Pons (tissue), 1 donor: Measurements from ENCODE around the gene RRAS.

Source experiments
- DNase-seq: peaks from one replicate; pipeline ENCODE4 v3.0.0-alpha.2; 2016; ENCODE audit warnings: low spot score

Gene RRAS

GRCh38 chr19:49594993-49595818 is 44.7 kb downstream of the RRAS start:
- no peak for DNase-seq

GRCh38 chr19:49594157-49594992 is 45.6 kb downstream of the RRAS start:
- no peak for DNase-seq

GRCh38 chr19:49593233-49594113 is 46.5 kb downstream of the RRAS start:
- DNase-seq, result peak; percentile 91

- DNase-seq, result peak; percentile 14
Observed at GRCh38 chr19:49592486-49593232, 47.3 kb downstream of the RRAS start.

GRCh38 chr19:49591731-49592485 is 48.0 kb downstream of the RRAS start:
- DNase-seq, result peak; percentile 37

- peak; percentile 50 for DNase-seq
Observed at GRCh38 chr19:49590971-49591730, 48.8 kb downstream of the RRAS start, which contains the start of gene PRR12. Gene PRR12 (plus strand): TSS chr19:49591182. CDS start chr19:49591655, 473 bp downstream.

- DNase-seq, result peak; percentile 88
Observed at GRCh38 chr19:49590071-49590970, 49.6 kb downstream of the RRAS start.

- DNase-seq, result no peak
Observed at GRCh38 chr19:49589502-49589905, 50.4 kb downstream of the RRAS start.

GRCh38 chr19:49588365-49589122 is 51.4 kb downstream of the RRAS start:
- no peak for DNase-seq

- no peak for DNase-seq
Observed at GRCh38 chr19:49587227-49587626, 52.7 kb downstream of the RRAS start.
